WTC11 (cell line): ENCODE results near the gene GINM1.

Experiments
- CDX4 ChIP-seq: fragments of 250-450 bp; sonication (Bioruptor Pico); IDR thresholded peaks from 2 replicates; pipeline ENCODE4 v1.9.0; 2021; ENCODE audit warnings: moderate library complexity, mild to moderate bottlenecking, inconsistent platforms, borderline replicate concordance
- CREB1 ChIP-seq: sonication (generic); formaldehyde crosslinking; IDR thresholded peaks from 2 replicates; pipeline ENCODE4 v1.8.0; 2023; ENCODE audit warnings: mild to moderate bottlenecking, missing genetic modification reagents
- CTCF ChIP-seq: fragments of 200-600 bp; IDR thresholded peaks from 2 replicates; pipeline ENCODE4 v1.8.0; 2022; ENCODE audit warnings: antibody characterized with exemption
- E2F1 ChIP-seq: sonication (generic); formaldehyde crosslinking; IDR thresholded peaks from 2 replicates; pipeline ENCODE4 v1.8.0; 2022; ENCODE audit warnings: mild to moderate bottlenecking, missing genetic modification reagents
- IRF1 ChIP-seq: sonication (generic); formaldehyde crosslinking; IDR thresholded peaks from 2 replicates; pipeline ENCODE4 v1.8.0; 2023; ENCODE audit warnings: missing genetic modification reagents
- MAX ChIP-seq: sonication (generic); formaldehyde crosslinking; IDR thresholded peaks from 2 replicates; pipeline ENCODE4 v1.8.0; 2022; ENCODE audit warnings: mild to moderate bottlenecking, missing genetic modification reagents
- NFE2L1 ChIP-seq: sonication (generic); formaldehyde crosslinking; IDR thresholded peaks from 2 replicates; pipeline ENCODE4 v1.8.1; 2023; ENCODE audit warnings: missing genetic modification reagents
- ZBTB43 ChIP-seq: sonication (generic); formaldehyde crosslinking; IDR thresholded peaks from 2 replicates; pipeline ENCODE4 v1.8.1; 2023; ENCODE audit warnings: mild to moderate bottlenecking, missing genetic modification reagents
- ZNF512 ChIP-seq: sonication (generic); formaldehyde crosslinking; IDR thresholded peaks from 2 replicates; pipeline ENCODE4 v1.8.1; 2022; ENCODE audit warnings: missing genetic modification reagents, borderline replicate concordance

- TF ChIP-seq CTCF = no peak
- no peak for TF ChIP-seq CDX4
- no peak for TF ChIP-seq CREB1 (CRISPR knock-in tag)
- TF ChIP-seq ZNF512 (CRISPR knock-in tag) = no peak
- no peak for TF ChIP-seq MAX
- no peak for TF ChIP-seq E2F1 (CRISPR knock-in tag)
- TF ChIP-seq ZBTB43 (CRISPR knock-in tag) = no peak
- TF ChIP-seq IRF1 = no peak
- no peak for TF ChIP-seq NFE2L1
Observed at GRCh38 chr6:149563203-149563927, 2.8 kb upstream of the GINM1 start.
